ENCODE measurements around the gene CTBP1.

The CTBP1 gene

GRCh38 chr4:1207603-1208265 lies 41.2 kb downstream of the CTBP1 start:
- DNase-seq: no peak

- DNase-seq: no peak
Observed at GRCh38 chr4:1207157-1207470, 41.8 kb downstream of the CTBP1 start.

- DNase-seq: no peak
Observed at GRCh38 chr4:1206299-1207156, 42.4 kb downstream of the CTBP1 start.

GRCh38 chr4:1205586-1206298 lies 43.2 kb downstream of the CTBP1 start:
- DNase-seq: no peak

- DNase-seq: no peak
Observed at GRCh38 chr4:1204828-1205585, 43.9 kb downstream of the CTBP1 start.

- DNase-seq: no peak
Observed at GRCh38 chr4:1204286-1204827, 44.6 kb downstream of the CTBP1 start.

GRCh38 chr4:1203026-1203616 lies 45.8 kb downstream of the CTBP1 start:
- no peak for DNase-seq

- no peak for DNase-seq
Observed at GRCh38 chr4:1202526-1203011, 46.4 kb downstream of the CTBP1 start.

- no peak for DNase-seq
Observed at GRCh38 chr4:1201851-1202525, 46.9 kb downstream of the CTBP1 start.

- no peak for DNase-seq
Observed at GRCh38 chr4:1200425-1201035, 48.4 kb downstream of the CTBP1 start.

- DNase-seq: no peak
Observed at GRCh38 chr4:1199556-1200331, 49.2 kb downstream of the CTBP1 start.

- DNase-seq: no peak
Observed at GRCh38 chr4:1198098-1198844, 50.7 kb downstream of the CTBP1 start.

- DNase-seq: no peak
Observed at GRCh38 chr4:1196421-1197183, 52.3 kb downstream of the CTBP1 start.

GRCh38 chr4:1195891-1196401 lies 53.0 kb downstream of the CTBP1 start:
- DNase-seq: no peak

- DNase-seq: no peak
Observed at GRCh38 chr4:1195109-1195671, 53.7 kb downstream of the CTBP1 start.

GRCh38 chr4:1194010-1194900 lies 54.7 kb downstream of the CTBP1 start:
- peak in 1 of 2 experiments; percentile 20 for DNase-seq

Data from NCI-H1930 (cell line).